ENCODE measurements around the gene HECTD3. TPM values are rescaled to one million over a fixed set of nuclear protein-coding genes. Genes with fewer than 3 reads are reported as not detected.

Gene HECTD3
- total RNA-seq, 3 donors from 2014 or later: 32.8 to 45.8 (median 33.4) TPM

- no peak for DNase-seq (ENCODE audit: low spot score in 2 of 2)
- H3K36me3 ChIP-seq: no peaks in the 10 kb centered on the region
- TF ChIP-seq POLR2A (IDR thresholded peaks at IDR 0.05) (no peak), CTCF (IDR thresholded peaks at IDR 0.05) (no peak), POLR2AphosphoS5 (IDR thresholded peaks at IDR 0.05) (no peak)
- H3K27me3 ChIP-seq: no peaks in the 10 kb centered on the region
- intact Hi-C loops (cut with DNase I; ENCODE audit: low total_unique reads): loop anchor here (5.0 kb wide), 1 partner anchor 610 kb away; no protein-coding TSS in a partner anchor
- no peak overlapping the region for H3K4me3 ChIP-seq
- H3K27ac ChIP-seq: no peak overlapping the region
- H3K4me1 ChIP-seq: no peaks in the 10 kb centered on the region
- H3K9me3 ChIP-seq: no peaks in the 10 kb centered on the region
These were observed 35.9 kb upstream of the HECTD3 start for GRCh38 chr1:45047032-45047431.

- no peaks in the 10 kb centered on the region for H3K27me3 ChIP-seq
- no peaks in the 10 kb centered on the region for H3K36me3 ChIP-seq
- TF ChIP-seq CTCF (IDR thresholded peaks at IDR 0.05) (no peak), POLR2AphosphoS5 (IDR thresholded peaks at IDR 0.05) (no peak), POLR2A (IDR thresholded peaks at IDR 0.05) (no peak)
- no peaks in the 10 kb centered on the region for H3K9me3 ChIP-seq
- H3K4me3 ChIP-seq: no peak overlapping the region
- DNase-seq (ENCODE audit: low spot score in 2 of 2): no peak
- H3K4me1 ChIP-seq: no peaks in the 10 kb centered on the region
- H3K27ac ChIP-seq: no peak overlapping the region
- intact Hi-C loops (cut with DNase I; ENCODE audit: low total_unique reads): loop anchor here (5.0 kb wide), 1 partner anchor 608 kb away; no protein-coding TSS in a partner anchor
These were observed 33.8 kb upstream of the HECTD3 start for GRCh38 chr1:45044916-45045315.

- no peak for TF ChIP-seq POLR2A (IDR thresholded peaks at IDR 0.05)
- no peak for TF ChIP-seq POLR2AphosphoS5 (IDR thresholded peaks at IDR 0.05)
- TF ChIP-seq CTCF (IDR thresholded peaks at IDR 0.05): no peak
- no peaks in the 10 kb centered on the region for H3K9me3 ChIP-seq
- no peak overlapping the region for H3K27ac ChIP-seq
- no peaks in the 10 kb centered on the region for H3K4me1 ChIP-seq
- intact Hi-C loops (cut with DNase I; ENCODE audit: low total_unique reads): no loop called here
- no peaks in the 10 kb centered on the region for H3K36me3 ChIP-seq
- H3K27me3 ChIP-seq: no peaks in the 10 kb centered on the region
- H3K4me3 ChIP-seq: no peak overlapping the region
- no peak for DNase-seq (ENCODE audit: low spot score in 2 of 2)
These were observed 32.0 kb upstream of the HECTD3 start for GRCh38 chr1:45043094-45043493.

GRCh38 chr1:45040297-45040696 is 29.2 kb upstream of the HECTD3 start:
- Histone ChIP-seq H3K9me3 (no peaks in the 10 kb centered on the region), H3K4me3 (no peak overlapping the region), H3K27ac (no peak overlapping the region), H3K4me1 (no peaks in the 10 kb centered on the region), H3K36me3 (no peaks in the 10 kb centered on the region), H3K27me3 (no peaks in the 10 kb centered on the region)
- intact Hi-C loops (cut with DNase I; ENCODE audit: low total_unique reads): no loop called here
- no peak for DNase-seq (ENCODE audit: low spot score in 2 of 2)
- TF ChIP-seq POLR2AphosphoS5 (IDR thresholded peaks at IDR 0.05) (no peak), POLR2A (IDR thresholded peaks at IDR 0.05) (no peak), CTCF (IDR thresholded peaks at IDR 0.05) (no peak)

DNA sequence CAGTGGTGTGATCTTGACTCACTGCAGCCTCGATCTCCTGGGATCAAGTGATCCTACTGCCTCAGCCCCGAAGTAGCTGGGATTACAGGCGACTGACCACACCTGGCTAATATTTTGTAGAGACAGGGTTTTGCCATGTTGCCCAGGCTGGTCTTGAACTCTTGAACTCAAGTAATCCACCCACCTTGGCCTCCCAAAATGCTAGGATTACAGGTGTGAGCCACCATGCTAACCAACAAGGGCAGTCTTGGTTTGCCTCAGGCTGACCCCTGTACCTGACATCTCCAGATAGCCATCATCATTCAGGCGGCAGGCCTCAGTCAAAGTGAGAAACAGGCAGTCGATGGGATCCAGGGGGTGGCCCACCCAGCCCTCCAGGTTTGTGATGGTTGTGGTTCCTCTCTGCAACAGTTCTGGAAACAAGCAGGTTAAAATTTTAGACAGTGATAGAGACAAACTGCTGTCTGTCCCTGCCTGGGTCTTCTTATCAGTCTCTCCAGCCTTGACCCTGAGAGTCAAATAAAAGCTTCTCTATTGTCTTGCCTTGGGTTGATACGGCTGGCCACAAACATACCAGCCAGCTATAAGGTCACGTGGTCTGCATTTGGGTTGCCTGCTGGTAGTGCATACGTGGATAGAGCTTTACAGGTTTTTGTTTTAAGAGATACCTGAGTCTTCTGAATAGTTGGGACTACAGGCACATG is 27.7 kb upstream of the HECTD3 start:
- Histone ChIP-seq H3K27ac (no peak overlapping the region), H3K27me3 (no peaks in the 10 kb centered on the region), H3K9me3 (no peaks in the 10 kb centered on the region), H3K36me3 (no peaks in the 10 kb centered on the region), H3K4me1 (no peaks in the 10 kb centered on the region), H3K4me3 (no peak overlapping the region)
- intact Hi-C loops (cut with DNase I; ENCODE audit: low total_unique reads): no loop called here
- DNase-seq (ENCODE audit: low spot score in 2 of 2): no peak
- TF ChIP-seq POLR2AphosphoS5 (IDR thresholded peaks at IDR 0.05): no peak
- no peak for TF ChIP-seq POLR2A (IDR thresholded peaks at IDR 0.05)
- no peak for TF ChIP-seq CTCF (IDR thresholded peaks at IDR 0.05)

Measured in breast epithelium (tissue), 4 donors.